ENCODE data around the gene ELN.
A peak's percentile ranks its signal among the peaks of the same experiment; 100 is the strongest.

Gene ELN

DNA sequence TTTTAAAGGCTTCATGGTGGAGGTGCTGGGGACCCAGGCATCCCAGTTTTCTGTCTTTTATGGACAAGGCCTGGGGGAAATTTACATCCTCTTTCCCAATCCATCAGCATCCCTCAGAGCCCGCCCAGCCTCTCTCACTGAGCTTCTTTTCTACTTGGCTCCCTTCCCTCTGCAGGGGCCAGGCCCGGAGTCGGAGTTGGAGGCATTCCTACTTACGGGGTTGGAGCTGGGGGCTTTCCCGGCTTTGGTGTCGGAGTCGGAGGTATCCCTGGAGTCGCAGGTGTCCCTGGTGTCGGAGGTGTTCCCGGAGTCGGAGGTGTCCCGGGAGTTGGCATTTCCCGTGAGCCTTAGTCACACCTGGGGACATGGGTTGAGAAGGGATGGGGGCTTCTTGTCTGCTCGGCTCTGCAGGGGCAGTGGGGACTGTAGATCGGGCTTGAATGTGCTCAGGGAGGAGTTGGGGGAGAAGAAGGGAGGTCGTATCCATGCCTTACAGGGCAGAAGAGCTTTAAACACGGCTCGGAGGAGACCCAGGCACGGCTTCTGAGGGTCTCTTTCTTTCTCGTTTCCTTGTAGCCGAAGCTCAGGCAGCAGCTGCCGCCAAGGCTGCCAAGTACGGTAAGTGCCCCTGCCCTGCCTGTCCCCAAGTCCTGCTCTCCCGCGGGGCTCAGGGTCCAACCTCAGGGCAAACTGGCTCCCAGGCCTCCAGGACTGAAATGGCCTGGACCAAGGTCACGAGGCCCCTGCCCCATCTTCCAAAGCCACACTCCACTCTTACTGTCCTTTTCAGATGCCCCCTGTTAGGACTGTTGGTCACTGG, 28.3 kb downstream of the ELN start:
- Mint-ChIP-seq H3K4me3 (no peak overlapping the region), H3K27ac (no peak overlapping the region), H3K4me1 (peaks cover 10% of the 10 kb centered on the region), H3K36me3 (no peaks in the 10 kb centered on the region), H3K9me3 (no peaks in the 10 kb centered on the region)
- DNase-seq (ENCODE audit: low spot score in 2 of 2) (no peak), ATAC-seq (no peak)

DNA sequence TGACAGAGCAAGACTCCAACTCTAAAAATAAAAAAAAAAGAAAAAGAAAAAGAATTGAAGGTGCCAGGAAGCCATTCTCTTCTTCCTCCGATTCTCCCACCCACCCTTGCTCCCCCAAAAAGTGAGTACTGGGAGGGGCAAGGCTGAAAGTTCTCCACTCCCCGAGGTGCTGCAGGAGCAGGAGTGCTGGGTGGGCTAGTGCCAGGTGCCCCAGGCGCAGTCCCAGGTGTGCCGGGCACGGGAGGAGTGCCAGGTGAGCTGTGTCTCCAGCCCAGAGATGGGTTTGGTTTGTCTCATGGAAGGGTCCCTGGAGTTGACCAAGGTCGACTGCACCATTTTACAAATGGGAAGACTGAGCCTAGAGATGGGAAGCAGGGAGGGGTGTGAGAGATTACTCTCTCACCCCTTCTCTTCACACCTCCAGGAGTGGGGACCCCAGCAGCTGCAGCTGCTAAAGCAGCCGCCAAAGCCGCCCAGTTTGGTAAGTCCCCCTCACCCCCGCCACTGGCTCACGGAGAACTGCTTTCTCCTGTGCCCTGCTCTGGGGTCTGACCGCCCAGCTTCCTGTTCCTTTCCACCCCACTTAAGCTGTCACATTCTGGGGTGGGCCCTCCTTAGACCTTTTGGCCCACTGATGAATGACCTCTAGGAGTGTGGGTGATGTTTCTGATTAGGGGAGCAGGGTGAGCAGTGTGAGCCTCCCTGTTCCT, 29.4 kb downstream of the ELN start:
- Mint-ChIP-seq H3K36me3 (no peaks in the 10 kb centered on the region), H3K27ac (peak overlapping the region; percentile 39), H3K4me3 (no peak overlapping the region), H3K9me3 (no peaks in the 10 kb centered on the region), H3K4me1 (peaks cover 18% of the 10 kb centered on the region)
- ATAC-seq (no peak), DNase-seq (ENCODE audit: low spot score in 2 of 2) (no peak)

DNA sequence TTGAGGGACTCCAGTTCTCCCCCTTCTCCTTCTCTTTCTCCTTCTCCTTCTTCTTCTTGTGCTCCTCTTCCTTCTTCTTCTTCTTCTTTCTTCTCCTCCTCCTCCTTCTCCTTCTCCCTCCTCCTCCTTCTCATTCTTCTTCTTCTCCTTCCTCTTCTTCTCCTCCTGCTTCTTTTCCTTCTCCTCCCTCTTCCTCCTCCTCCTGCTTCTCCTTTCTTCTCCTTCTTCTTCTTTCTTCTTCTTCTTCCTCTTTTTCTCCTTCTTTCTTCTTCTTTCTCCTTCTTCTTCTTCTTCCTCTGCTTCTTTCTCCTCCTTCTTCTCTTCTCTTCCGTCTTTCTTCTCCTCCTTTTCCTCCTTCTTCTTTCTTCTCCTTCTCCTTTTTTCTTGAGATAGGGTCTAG, 30.0 kb downstream of the ELN start:
- no peaks in the 10 kb centered on the region for H3K9me3 Mint-ChIP-seq
- H3K4me1 Mint-ChIP-seq: peaks cover 13% of the 10 kb centered on the region
- H3K27ac Mint-ChIP-seq: peak overlapping the region; percentile 39
- no peak overlapping the region for H3K4me3 Mint-ChIP-seq
- no peak for DNase-seq (ENCODE audit: low spot score in 2 of 2)
- ATAC-seq: no peak
- H3K36me3 Mint-ChIP-seq: no peaks in the 10 kb centered on the region

DNA sequence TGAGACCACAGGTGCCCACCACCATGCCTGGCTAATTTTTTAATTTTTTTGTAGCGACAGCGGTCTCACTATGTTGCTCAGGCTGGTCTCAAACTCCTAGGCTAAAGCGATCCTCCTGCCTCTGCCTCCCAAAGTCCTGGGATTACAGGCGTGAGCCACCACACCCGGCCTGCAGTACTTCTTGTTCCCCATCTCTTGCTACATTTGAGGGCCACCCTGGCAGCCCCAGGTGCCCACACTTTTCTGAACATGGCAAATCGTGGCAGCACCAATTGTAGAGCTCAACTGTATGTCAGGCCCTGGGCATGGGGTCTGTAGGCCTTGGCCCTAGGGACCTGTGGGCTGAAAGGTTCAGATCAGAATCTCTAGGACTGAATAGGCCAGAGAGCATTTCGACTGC, 30.5 kb downstream of the ELN start:
- Mint-ChIP-seq H3K9me3 (no peaks in the 10 kb centered on the region), H3K4me3 (no peak overlapping the region), H3K4me1 (peaks cover 13% of the 10 kb centered on the region), H3K36me3 (no peaks in the 10 kb centered on the region), H3K27ac (peak overlapping the region; percentile 39)
- DNase-seq (ENCODE audit: low spot score in 2 of 2) (no peak), ATAC-seq (no peak)

DNA sequence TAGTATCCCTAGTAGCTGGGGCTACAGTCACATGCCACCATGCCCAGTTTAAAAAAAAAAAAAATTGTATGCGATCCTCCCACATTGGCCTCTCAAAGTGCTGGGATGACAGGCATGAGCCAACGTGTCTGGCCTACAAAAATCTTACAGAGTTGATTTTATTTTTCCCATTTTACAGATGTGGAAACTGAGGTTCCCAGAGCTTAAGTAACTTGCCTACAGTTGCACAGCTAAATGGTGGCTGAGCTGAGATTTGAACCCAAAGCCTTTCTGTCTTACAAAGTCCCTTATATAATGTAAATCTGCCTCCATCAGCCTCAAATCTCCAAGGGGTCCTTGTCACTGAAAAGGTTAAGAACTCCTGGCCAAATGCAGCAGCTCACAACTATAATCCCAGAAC, 31.1 kb downstream of the ELN start:
- Mint-ChIP-seq H3K36me3 (no peaks in the 10 kb centered on the region), H3K9me3 (no peaks in the 10 kb centered on the region), H3K27ac (no peak overlapping the region), H3K4me1 (peaks cover 13% of the 10 kb centered on the region), H3K4me3 (no peak overlapping the region)
- DNase-seq (ENCODE audit: low spot score in 2 of 2) (no peak), ATAC-seq (no peak)

DNA sequence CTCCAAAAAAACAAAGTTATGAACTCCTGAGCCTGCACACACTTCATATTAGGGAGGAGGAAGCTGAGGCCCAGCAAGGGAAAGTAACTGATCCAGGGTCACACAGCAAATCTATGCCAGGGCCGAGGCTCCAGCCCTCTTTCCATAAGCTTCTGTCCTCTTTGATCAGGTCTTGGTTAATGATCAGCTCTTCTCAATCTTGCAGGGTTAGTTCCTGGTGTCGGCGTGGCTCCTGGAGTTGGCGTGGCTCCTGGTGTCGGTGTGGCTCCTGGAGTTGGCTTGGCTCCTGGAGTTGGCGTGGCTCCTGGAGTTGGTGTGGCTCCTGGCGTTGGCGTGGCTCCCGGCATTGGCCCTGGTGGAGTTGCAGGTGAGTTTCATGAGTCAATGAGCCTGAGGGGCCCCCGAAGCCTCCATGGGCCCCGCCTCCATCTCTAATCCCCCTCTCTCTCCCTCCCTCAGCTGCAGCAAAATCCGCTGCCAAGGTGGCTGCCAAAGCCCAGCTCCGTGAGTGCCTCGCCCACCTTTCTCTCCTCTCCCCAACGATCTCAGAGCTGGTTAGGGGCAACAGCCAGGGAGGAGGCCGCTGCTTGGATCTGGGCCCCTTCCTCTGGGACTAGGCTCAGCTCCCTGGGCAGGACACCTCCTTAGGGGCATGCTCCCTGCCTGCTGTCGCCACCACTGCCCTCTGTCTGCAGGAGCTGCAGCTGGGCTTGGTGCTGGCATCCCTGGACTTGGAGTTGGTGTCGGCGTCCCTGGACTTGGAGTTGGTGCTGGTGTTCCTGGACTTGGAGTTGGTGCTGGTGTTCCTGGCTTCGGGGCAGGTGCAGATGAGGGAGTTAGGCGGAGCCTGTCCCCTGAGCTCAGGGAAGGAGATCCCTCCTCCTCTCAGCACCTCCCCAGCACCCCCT, 32.0 kb downstream of the ELN start:
- no peaks in the 10 kb centered on the region for H3K36me3 Mint-ChIP-seq
- no peaks in the 10 kb centered on the region for H3K9me3 Mint-ChIP-seq
- H3K4me3 Mint-ChIP-seq: no peak overlapping the region
- peak overlapping the region; percentile 40 for H3K27ac Mint-ChIP-seq
- DNase-seq (ENCODE audit: low spot score in 2 of 2): no peak
- ATAC-seq: no peak
- peaks cover 13% of the 10 kb centered on the region for H3K4me1 Mint-ChIP-seq

DNA sequence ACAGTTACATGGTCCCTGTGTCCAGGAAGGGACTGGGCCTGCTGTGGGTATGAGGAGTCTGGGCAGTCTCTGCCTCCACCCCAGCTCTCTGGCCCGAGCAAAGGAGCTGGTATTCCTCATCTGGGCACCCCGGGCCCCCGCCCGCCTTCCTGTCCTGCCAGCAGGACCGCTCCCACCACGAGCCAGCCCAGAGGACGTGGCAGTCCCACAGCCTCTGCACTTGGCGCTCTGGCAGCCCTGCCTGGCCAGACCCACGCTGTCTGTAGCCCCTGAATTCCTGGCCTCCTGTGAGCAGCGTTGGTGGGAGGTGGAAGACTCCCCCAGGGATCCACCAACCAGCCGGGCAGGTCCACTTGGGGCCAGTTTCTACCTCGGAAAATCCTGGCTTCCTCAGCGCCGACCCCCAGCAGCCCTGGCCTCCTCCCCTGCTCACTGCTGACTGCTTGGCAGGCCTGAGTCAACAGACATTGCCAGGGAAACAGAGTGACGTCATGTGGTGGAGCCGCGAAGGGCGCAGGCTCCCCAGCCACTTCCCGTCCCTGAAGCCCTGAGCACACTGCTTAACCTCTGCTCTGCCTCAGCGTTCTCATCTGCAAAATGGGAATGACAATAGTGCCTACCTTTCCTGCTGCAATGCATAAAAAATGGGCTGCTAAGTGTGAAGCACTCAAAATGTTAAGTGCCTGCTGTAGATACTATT, 34.0 kb downstream of the ELN start:
- peak overlapping the region; percentile 84 for H3K4me3 Mint-ChIP-seq
- no peaks in the 10 kb centered on the region for H3K9me3 Mint-ChIP-seq
- H3K36me3 Mint-ChIP-seq: no peaks in the 10 kb centered on the region
- peaks cover 13% of the 10 kb centered on the region for H3K4me1 Mint-ChIP-seq
- DNase-seq (ENCODE audit: low spot score in 2 of 2): peak; percentile 61 to 83
- peak; percentile 99 for ATAC-seq
- peak overlapping the region; percentile 100 for H3K27ac Mint-ChIP-seq

DNA sequence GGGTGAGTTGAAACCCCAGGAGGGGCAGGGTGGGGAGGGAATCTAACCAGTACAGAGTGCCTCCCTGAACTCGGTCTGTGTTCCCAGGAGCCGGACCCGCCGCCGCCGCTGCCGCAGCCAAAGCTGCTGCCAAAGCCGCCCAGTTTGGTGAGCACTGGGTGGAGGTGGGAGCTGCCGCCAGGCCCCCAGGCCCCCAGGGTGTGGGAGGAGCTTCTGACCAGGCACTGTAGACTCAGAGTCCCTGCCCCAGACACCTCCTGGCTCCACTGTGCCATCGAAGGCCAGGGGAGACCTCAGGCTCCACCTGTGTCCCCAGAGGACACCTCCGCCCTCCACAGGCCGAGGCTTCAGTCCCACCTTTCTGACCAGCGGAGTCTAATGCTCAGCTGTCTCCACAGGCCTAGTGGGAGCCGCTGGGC, 35.3 kb downstream of the ELN start:
- Mint-ChIP-seq H3K9me3 (no peaks in the 10 kb centered on the region), H3K4me1 (peaks cover 13% of the 10 kb centered on the region), H3K27ac (peak overlapping the region; percentile 89), H3K36me3 (no peaks in the 10 kb centered on the region), H3K4me3 (no peak overlapping the region)
- DNase-seq (ENCODE audit: low spot score in 2 of 2) (no peak), ATAC-seq (no peak)

DNA sequence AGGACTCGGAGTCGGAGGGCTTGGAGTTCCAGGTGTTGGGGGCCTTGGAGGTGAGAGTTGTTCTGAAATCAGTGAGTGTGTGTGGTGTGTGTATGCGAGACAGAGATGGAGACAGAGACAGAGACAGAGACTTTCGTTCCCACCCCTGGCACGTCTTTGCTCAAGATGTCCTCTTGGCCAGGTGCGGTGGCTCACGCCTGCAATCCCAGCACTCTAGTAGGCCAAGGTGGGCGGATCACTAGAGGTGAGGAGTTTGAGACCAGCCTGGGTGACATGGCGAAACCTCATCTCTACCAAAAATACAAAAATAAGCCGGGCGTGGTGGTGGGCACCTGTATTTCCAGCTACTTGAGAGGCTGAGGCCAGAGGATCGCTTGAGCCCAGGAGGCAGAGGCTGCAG, 35.7 kb downstream of the ELN start:
- Mint-ChIP-seq H3K27ac (peak overlapping the region; percentile 89), H3K9me3 (no peaks in the 10 kb centered on the region), H3K4me1 (peaks cover 13% of the 10 kb centered on the region), H3K4me3 (no peak overlapping the region), H3K36me3 (no peaks in the 10 kb centered on the region)
- DNase-seq (ENCODE audit: low spot score in 2 of 2) (no peak), ATAC-seq (no peak)

DNA sequence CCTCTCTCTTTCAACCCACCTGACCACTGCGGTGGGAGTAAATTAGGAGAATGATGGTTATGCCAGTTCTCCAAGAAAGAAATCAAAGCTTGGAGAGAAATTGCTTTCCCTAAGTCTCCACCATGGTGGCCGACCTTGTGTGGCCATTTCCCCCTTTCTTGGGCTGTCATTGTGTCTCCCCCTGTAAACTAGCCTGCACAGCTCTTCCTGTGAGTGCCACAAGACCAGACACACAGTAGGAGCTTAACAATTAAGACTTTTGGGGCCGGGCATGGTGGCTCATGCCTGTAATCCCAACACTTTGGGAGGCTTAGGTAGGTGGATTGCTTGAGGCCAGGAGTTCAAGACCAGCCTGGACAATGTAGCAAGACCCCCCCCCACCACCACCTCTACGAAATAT, 36.7 kb downstream of the ELN start:
- Mint-ChIP-seq H3K27ac (no peak overlapping the region), H3K4me1 (peaks cover 13% of the 10 kb centered on the region), H3K9me3 (no peaks in the 10 kb centered on the region)

DNA sequence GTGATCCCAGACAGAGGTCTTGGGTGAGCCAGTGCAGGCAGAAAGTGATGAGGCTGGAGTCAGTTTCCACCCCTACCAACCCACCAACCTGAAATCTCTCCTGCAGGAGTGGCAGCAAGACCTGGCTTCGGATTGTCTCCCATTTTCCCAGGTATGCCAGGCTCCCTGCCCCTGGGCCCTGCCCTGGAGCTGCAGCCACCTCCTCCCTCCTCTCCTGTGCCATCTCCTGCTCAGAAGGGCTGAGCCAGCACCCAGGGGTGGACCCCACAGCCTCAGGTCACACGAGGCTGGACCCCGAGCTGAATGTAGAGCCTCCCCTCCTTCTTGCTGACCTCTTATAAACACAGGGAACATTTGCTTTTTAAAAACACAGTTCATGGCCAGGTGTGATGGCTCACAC, 38.7 kb downstream of the ELN start:
- ATAC-seq (no peak), DNase-seq (ENCODE audit: low spot score in 2 of 2) (no peak)
- no peaks in the 10 kb centered on the region for H3K36me3 Mint-ChIP-seq
- H3K4me3 Mint-ChIP-seq: no peak overlapping the region
- no peak overlapping the region for H3K27ac Mint-ChIP-seq
- no peaks in the 10 kb centered on the region for H3K9me3 Mint-ChIP-seq
- H3K4me1 Mint-ChIP-seq: peaks cover 8% of the 10 kb centered on the region

More for the DNA sequence above, 36.7 kb downstream of the ELN start:
- DNase-seq (ENCODE audit: low spot score in 2 of 2): no peak
- ATAC-seq: no peak
- H3K36me3 Mint-ChIP-seq: no peaks in the 10 kb centered on the region
- H3K4me3 Mint-ChIP-seq: no peak overlapping the region

DNA sequence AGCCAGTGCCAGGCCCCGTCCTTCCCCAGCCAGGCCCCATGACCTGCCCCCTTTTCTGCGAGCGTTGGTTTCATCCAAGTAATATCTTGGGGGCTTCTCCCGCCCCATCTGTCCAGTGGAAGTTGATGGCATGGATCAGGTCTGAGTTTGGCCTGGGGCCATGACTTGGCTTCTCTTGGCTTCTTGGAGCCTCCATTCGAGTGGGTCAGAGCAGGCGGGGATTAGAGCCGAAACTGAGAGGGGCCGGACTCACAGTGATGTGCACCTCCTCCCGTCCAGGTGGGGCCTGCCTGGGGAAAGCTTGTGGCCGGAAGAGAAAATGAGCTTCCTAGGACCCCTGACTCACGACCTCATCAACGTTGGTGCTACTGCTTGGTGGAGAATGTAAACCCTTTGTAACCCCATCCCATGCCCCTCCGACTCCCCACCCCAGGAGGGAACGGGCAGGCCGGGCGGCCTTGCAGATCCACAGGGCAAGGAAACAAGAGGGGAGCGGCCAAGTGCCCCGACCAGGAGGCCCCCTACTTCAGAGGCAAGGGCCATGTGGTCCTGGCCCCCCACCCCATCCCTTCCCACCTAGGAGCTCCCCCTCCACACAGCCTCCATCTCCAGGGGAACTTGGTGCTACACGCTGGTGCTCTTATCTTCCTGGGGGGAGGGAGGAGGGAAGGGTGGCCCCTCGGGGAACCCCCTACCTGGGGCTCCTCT, 40.6 kb downstream of the ELN start:
- ATAC-seq (no peak), DNase-seq (ENCODE audit: low spot score in 2 of 2) (no peak)
- H3K4me1 Mint-ChIP-seq: no peaks in the 10 kb centered on the region
- no peak overlapping the region for H3K27ac Mint-ChIP-seq
- H3K36me3 Mint-ChIP-seq: no peaks in the 10 kb centered on the region
- H3K4me3 Mint-ChIP-seq: no peak overlapping the region
- H3K9me3 Mint-ChIP-seq: no peaks in the 10 kb centered on the region

DNA sequence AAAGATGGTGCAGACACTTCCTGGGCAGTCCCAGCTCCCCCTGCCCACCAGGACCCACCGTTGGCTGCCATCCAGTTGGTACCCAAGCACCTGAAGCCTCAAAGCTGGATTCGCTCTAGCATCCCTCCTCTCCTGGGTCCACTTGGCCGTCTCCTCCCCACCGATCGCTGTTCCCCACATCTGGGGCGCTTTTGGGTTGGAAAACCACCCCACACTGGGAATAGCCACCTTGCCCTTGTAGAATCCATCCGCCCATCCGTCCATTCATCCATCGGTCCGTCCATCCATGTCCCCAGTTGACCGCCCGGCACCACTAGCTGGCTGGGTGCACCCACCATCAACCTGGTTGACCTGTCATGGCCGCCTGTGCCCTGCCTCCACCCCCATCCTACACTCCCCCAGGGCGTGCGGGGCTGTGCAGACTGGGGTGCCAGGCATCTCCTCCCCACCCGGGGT, 41.1 kb downstream of the ELN start:
- no peaks in the 10 kb centered on the region for H3K4me1 Mint-ChIP-seq
- H3K27ac Mint-ChIP-seq: no peak overlapping the region

More for the DNA sequence above, 41.1 kb downstream of the ELN start:
- no peaks in the 10 kb centered on the region for H3K9me3 Mint-ChIP-seq
- H3K4me3 Mint-ChIP-seq: no peak overlapping the region
- no peak for DNase-seq (ENCODE audit: low spot score in 2 of 2)
- ATAC-seq: no peak
- H3K36me3 Mint-ChIP-seq: no peaks in the 10 kb centered on the region

Measured in stimulated activated effector memory CD8-positive, alpha-beta T cell treated with anti-CD3 and anti-CD28 coated beads, Interleukin-12 subunit alpha, Interleukin-12 subunit beta, amount 100 ng/mL, for 72 hours (primary cell).